A673 (cell line): ENCODE data around the gene CLIC4. TPM values are rescaled to one million over a fixed set of nuclear protein-coding genes. Genes with fewer than 3 reads are reported as not detected.

Experiments used
- BruUV-seq: library from RNA; stranded (reverse); fragments of 400-500 nt; replicated peaks from 2 replicates; lab custom pipeline; 2021; lab: Mats Ljungman, UMichigan
- CTCF ChIA-PET: fragments of 300-600 bp; sonication (Branson Sonifier 250); formaldehyde crosslinking; loops from one replicate; lab custom pipeline; 2022; ENCODE audit warnings: antibody characterized with exemption; lab: Charles Lee
- POLR2A ChIA-PET: fragments of 300-600 bp; sonication (Branson Sonifier 250); formaldehyde crosslinking; loops from one replicate; lab custom pipeline; 2022; ENCODE audit warnings: antibody characterized with exemption; ENCODE audit not compliant: low non-redundant PET; lab: Charles Lee
- DNase-seq: peaks from one replicate; pipeline ENCODE4 v3.0.0-alpha.2; 2015; ENCODE audit warnings: low spot score
- H3K27ac ChIP-seq: fragments of 200-600 bp; sonication (generic); 2 replicates; pipeline ENCODE4 v1.5.1; 2016; ENCODE audit warnings: mixed run types, low read depth, mild to moderate bottlenecking, mixed read lengths, antibody characterized with exemption, low read length; ENCODE audit not compliant: poor library complexity, severe bottlenecking
- H3K27me3 ChIP-seq: fragments of 200-600 bp; sonication (generic); replicated peaks from 2 replicates; pipeline ENCODE4 v1.6.1; 2017; ENCODE audit warnings: mixed run types, low read depth, mild to moderate bottlenecking, mixed read lengths, antibody characterized with exemption, low read length; ENCODE audit not compliant: insufficient read depth, poor library complexity
- H3K36me3 ChIP-seq: fragments of 200-600 bp; sonication (generic); 2 replicates; pipeline ENCODE4 v1.6.1; 2016; ENCODE audit warnings: mixed run types, mild to moderate bottlenecking, mixed read lengths, antibody characterized with exemption, low read length; ENCODE audit not compliant: insufficient read depth, poor library complexity, severe bottlenecking
- H3K4me1 ChIP-seq: fragments of 200-600 bp; sonication (generic); 2 replicates; pipeline ENCODE4 v1.6.1; 2017; ENCODE audit warnings: mixed run types, mild to moderate bottlenecking, mixed read lengths, antibody characterized with exemption, low read length; ENCODE audit not compliant: insufficient read depth, poor library complexity, severe bottlenecking
- H3K4me3 ChIP-seq: fragments of 200-600 bp; sonication (generic); 2 replicates; pipeline ENCODE4 v1.5.1; 2016; ENCODE audit warnings: low read depth, mixed run types, mild to moderate bottlenecking, mixed read lengths, low read length; ENCODE audit not compliant: poor library complexity, severe bottlenecking
- H3K9me3 ChIP-seq: fragments of 200-600 bp; sonication (generic); 2 replicates; pipeline ENCODE4 v1.6.1; 2016; ENCODE audit warnings: mixed run types, low read depth, mild to moderate bottlenecking, mixed read lengths, antibody characterized with exemption, low read length; ENCODE audit not compliant: poor library complexity, severe bottlenecking
- CTCF ChIP-seq: fragments of 300-800, 200-600 bp; sonication (generic); conservative IDR thresholded peaks from 2 replicates; pipeline ENCODE4 v1.5.1; 2017; ENCODE audit warnings: low read depth, mild to moderate bottlenecking, antibody characterized with exemption, low read length, moderate library complexity, mixed read lengths
- EZH2 ChIP-seq: fragments of 200-600 bp; sonication (generic); IDR thresholded peaks from 2 replicates; pipeline ENCODE4 v1.6.1; 2017; ENCODE audit warnings: borderline replicate concordance, low read depth, mild to moderate bottlenecking, mixed read lengths, antibody characterized with exemption, low read length; ENCODE audit not compliant: poor library complexity, severe bottlenecking
- intact Hi-C: fragments of 100-400 bp; cut with micrococcal nuclease; formaldehyde crosslinking; loops from one replicate; pipeline ENCODE4 v1.10.0; 2022; ENCODE audit not compliant: unreplicated experiment
- total RNA-seq: library from RNA; stranded (reverse); gene quantifications from 2 replicates; pipeline ENCODE4 v1.2.3, GENCODE V29; 2021

Gene CLIC4
- total RNA-seq, 1 experiment from 2014 or later, result 207 TPM

GRCh38 chr1:24875257-24875656 is 130.0 kb downstream of the CLIC4 start:
- Histone ChIP-seq H3K36me3 (no peaks in the 10 kb centered on the region), H3K4me1 (no peaks in the 10 kb centered on the region), H3K4me3 (no peak overlapping the region), H3K27ac (no peak overlapping the region), H3K9me3 (no peaks in the 10 kb centered on the region), H3K27me3 (no peaks in the 10 kb centered on the region)
- no peak for DNase-seq
- ChIA-PET POLR2A (interaction anchor here (0.6 kb wide), 1 partner anchor 130 kb away, joined by 4 read pairs; the partner anchor contains the start of gene CLIC4), CTCF (no interaction called here)
- intact Hi-C loops, result no loop called here
- no TSS peak for BruUV-seq
- TF ChIP-seq CTCF (no peak), EZH2 (no peak)

- Histone ChIP-seq H3K4me1 (no peaks in the 10 kb centered on the region), H3K27ac (no peak overlapping the region), H3K4me3 (no peak overlapping the region), H3K9me3 (no peaks in the 10 kb centered on the region), H3K27me3 (no peaks in the 10 kb centered on the region), H3K36me3 (no peaks in the 10 kb centered on the region)
- intact Hi-C loops, result no loop called here
- ChIA-PET POLR2A (no interaction called here), CTCF (no interaction called here)
- no TSS peak for BruUV-seq
- no peak for DNase-seq
- no peak for TF ChIP-seq CTCF
- no peak for TF ChIP-seq EZH2
These were observed 130.8 kb downstream of the CLIC4 start for GRCh38 chr1:24875991-24876506.

GRCh38 chr1:24878045-24878444 is 132.8 kb downstream of the CLIC4 start:
- no peak for TF ChIP-seq EZH2
- TF ChIP-seq CTCF, result no peak
- Histone ChIP-seq H3K27ac (no peak overlapping the region), H3K4me3 (no peak overlapping the region), H3K27me3 (no peaks in the 10 kb centered on the region), H3K36me3 (no peaks in the 10 kb centered on the region), H3K9me3 (no peaks in the 10 kb centered on the region), H3K4me1 (no peaks in the 10 kb centered on the region)
- no peak for DNase-seq
- CTCF ChIA-PET, result no interaction called here
- no TSS peak for BruUV-seq
- POLR2A ChIA-PET, result no interaction called here
- intact Hi-C loops, result no loop called here
